NB4 (cell line): Measurements from ENCODE around the gene PKP1.

Source experiments
- CTCF ChIP-seq: IDR thresholded peaks from one replicate; pipeline ENCODE4 v1.5.1; 2012; ENCODE audit warnings: low read depth, low read length
- MYC ChIP-seq: IDR thresholded peaks from 2 replicates; pipeline ENCODE4 v1.6.1; 2011; ENCODE audit warnings: low read depth, low read length

- TF ChIP-seq CTCF (no peak), MYC (no peak)
Measured at GRCh38 chr1:201360486-201360885, 77.2 kb downstream of the PKP1 start.
